A549 (cell line): Measurements from ENCODE around the gene GSK3B. TPM values are rescaled to one million over a fixed set of nuclear protein-coding genes. Genes with fewer than 3 reads are reported as not detected.

Experiments
- ATAC-seq, 2 experiments: fragments of 200-7000 bp in 1 of 2; fragments of >200 bp in 1 of 2; cut with Nextera tagmentation in 1 of 2; cut with Tn5 transposase in 1 of 2; 3 replicates each; pipeline versions ENCODE4 v1.8.0 to v1.9.1; 2018 to 2020; ENCODE audit warnings: mild to moderate bottlenecking in 1 of 2, moderate library complexity in 1 of 2
- CTCF ChIA-PET: fragments of 300-600 bp; sonication (Branson Sonifier 250); formaldehyde crosslinking; extraction: SDS; loops from one replicate; lab custom pipeline; 2021; ENCODE audit warnings: antibody characterized with exemption, inconsistent platforms; lab: Yijun Ruan, JAX
- POLR2A ChIA-PET: fragments of 350-600 bp; formaldehyde crosslinking; extraction: SDS; loops from one replicate; lab custom pipeline; 2021; ENCODE audit warnings: antibody characterized with exemption, inconsistent platforms; lab: Yijun Ruan, JAX
- DNase-seq, 2 experiments: peaks; one replicate each; pipeline versions ENCODE4 v3.0.0 to v3.0.0-alpha.2; 2011 to 2016; ENCODE audit warnings: low read depth in 1 of 2, low spot score in 1 of 2
- FAIRE-seq: peaks from 2 replicates; lab custom pipeline; 2011; peaks lifted over from hg19 to GRCh38; lab: Jason Lieb, UNC
- H3K27ac ChIP-seq, 2 experiments: fragments of >200 bp; sonication (Bioruptor Twin); formaldehyde crosslinking; 3 replicates each; pipeline ENCODE4 v1.5.1; 2016 to 2017
- H3K4me1 ChIP-seq: fragments of >200 bp; sonication (Bioruptor Twin); formaldehyde crosslinking; 3 replicates; pipeline ENCODE4 v1.6.1; 2016
- H3K4me2 ChIP-seq: fragments of >200 bp; sonication (Bioruptor Twin); formaldehyde crosslinking; 3 replicates; pipeline ENCODE4 v1.6.1; 2016
- H3K4me3 ChIP-seq: fragments of >200 bp; sonication (Bioruptor Twin); formaldehyde crosslinking; 3 replicates; pipeline ENCODE4 v1.5.1; 2016
- H3K9me3 ChIP-seq: fragments of >200 bp; sonication (Bioruptor Twin); formaldehyde crosslinking; 3 replicates; pipeline ENCODE4 v1.6.1; 2016
- BHLHE40 ChIP-seq: IDR thresholded peaks from 2 replicates; pipeline ENCODE4 v1.6.1; 2012; ENCODE audit warnings: low read depth, low read length, inconsistent platforms
- CBX2 ChIP-seq: fragments of 200-600 bp; sonication (generic); IDR thresholded peaks from 2 replicates; pipeline ENCODE4 v1.6.1; 2016; ENCODE audit warnings: low read depth, mild to moderate bottlenecking, borderline replicate concordance
- CBX8 ChIP-seq: fragments of 200-600 bp; sonication (generic); IDR thresholded peaks from 2 replicates; pipeline ENCODE4 v1.6.1; 2016
- CEBPB ChIP-seq, 2 experiments: fragments of >200 bp in 1 of 2; sonication (Bioruptor Twin) in 1 of 2; formaldehyde crosslinking in 1 of 2; IDR thresholded peaks; 2 replicates each; pipeline ENCODE4 v1.6.1; 2012 to 2016
- CHD2 ChIP-seq: fragments of 150-350 bp; IDR thresholded peaks from 2 replicates; pipeline ENCODE4 v1.6.1; 2014; ENCODE audit warnings: low read length; ENCODE audit not compliant: partially characterized antibody
- EP300 ChIP-seq, 2 experiments: fragments of >200 bp; sonication (Bioruptor Twin); formaldehyde crosslinking; IDR thresholded peaks; 2 replicates in 1 of 2; 3 replicates in 1 of 2; pipeline ENCODE4 v1.6.1; 2016 to 2017
- ESRRA ChIP-seq: fragments of 150-350 bp; IDR thresholded peaks from 2 replicates; pipeline ENCODE4 v1.6.1; 2014; ENCODE audit warnings: mild to moderate bottlenecking, low read length, borderline replicate concordance
- FOSB ChIP-seq: fragments of 250-450 bp; sonication (Bioruptor Pico); IDR thresholded peaks from 2 replicates; pipeline ENCODE4 v1.5.0; 2020; ENCODE audit warnings: mild to moderate bottlenecking, moderate library complexity
- GATA3 ChIP-seq: IDR thresholded peaks from 2 replicates; pipeline ENCODE4 v1.6.1; 2012; ENCODE audit warnings: borderline replicate concordance
- HOXB5 ChIP-seq: fragments of 250-450 bp; sonication (Bioruptor Pico); IDR thresholded peaks from 2 replicates; pipeline ENCODE4 v1.5.0; 2020; ENCODE audit warnings: mild to moderate bottlenecking, moderate library complexity
- KDM1A ChIP-seq: fragments of 200-600 bp; sonication (generic); IDR thresholded peaks from 2 replicates; pipeline ENCODE4 v1.6.1; 2016; ENCODE audit warnings: low read depth, mild to moderate bottlenecking
- KDM5A ChIP-seq: fragments of 200-600 bp; sonication (generic); IDR thresholded peaks from 2 replicates; pipeline ENCODE4 v1.6.1; 2016; ENCODE audit warnings: antibody characterized with exemption, mild to moderate bottlenecking
- MAFK ChIP-seq: fragments of 450-650 bp; IDR thresholded peaks from 2 replicates; pipeline ENCODE4 v1.6.1; 2014; ENCODE audit not compliant: partially characterized antibody
- MAZ ChIP-seq: fragments of 150-350 bp; IDR thresholded peaks from 2 replicates; pipeline ENCODE4 v1.6.1; 2014; ENCODE audit warnings: antibody characterized with exemption, low read depth, low read length, borderline replicate concordance
- PHF8 ChIP-seq: fragments of 200-600 bp; sonication (generic); IDR thresholded peaks from 2 replicates; pipeline ENCODE4 v1.6.1; 2016; ENCODE audit warnings: low read depth, mild to moderate bottlenecking, antibody characterized with exemption, moderate library complexity, borderline replicate concordance
- POLR2A ChIP-seq: IDR thresholded peaks from 2 replicates; pipeline ENCODE4 v1.6.1; 2012; ENCODE audit warnings: mild to moderate bottlenecking, low read length
- RCOR1 ChIP-seq: fragments of 150-350 bp; IDR thresholded peaks from 2 replicates; pipeline ENCODE4 v1.6.1; 2014; ENCODE audit warnings: antibody characterized with exemption, low read length, low read depth
- RFX5 ChIP-seq: fragments of 450-650 bp; IDR thresholded peaks from 2 replicates; pipeline ENCODE4 v1.7.1; 2014; ENCODE audit warnings: antibody characterized with exemption, mild to moderate bottlenecking, moderate library complexity
- RNF2 ChIP-seq: fragments of 200-600 bp; sonication (generic); IDR thresholded peaks from 2 replicates; pipeline ENCODE4 v1.6.1; 2016; ENCODE audit warnings: low read depth, mild to moderate bottlenecking, antibody characterized with exemption, moderate library complexity, borderline replicate concordance
- ZC3H11A ChIP-seq: fragments of 450-650 bp; IDR thresholded peaks from 2 replicates; pipeline ENCODE4 v1.6.1; 2014; ENCODE audit warnings: antibody characterized with exemption, mild to moderate bottlenecking
- ZSCAN20 ChIP-seq: fragments of 250-450 bp; sonication (Bioruptor Pico); IDR thresholded peaks from 2 replicates; pipeline ENCODE4 v1.8.0; 2022; ENCODE audit warnings: mild to moderate bottlenecking, moderate library complexity
- WGBS: methylation state at CpG from one replicate; pipeline ENCODE4 v1.1.6; 2017; ENCODE audit errors: missing lambda C conversion rate; 5-methylcytosine and 5-hydroxymethylcytosine counted together
- polyA plus RNA-seq, 4 experiments: library from polyadenylated mRNA; depleted of rRNA in 3 of 4; stranded (reverse); fragments of >200 nt; fragmentation: RNase III in 1 of 4; extraction: RNeasy Plus Mini Kit Qiagen cat#74134 plus additional on column Dnase treatment in 1 of 4; gene quantifications; 2 replicates in 3 of 4; 3 replicates in 1 of 4; pipeline ENCODE4 v1.2.3, GENCODE V29; 2011 to 2017
- TF ChIP-seq, protein P1 (sequence below): fragments of 450-650 bp; IDR thresholded peaks from 2 replicates; pipeline ENCODE4 v1.6.1; 2014; ENCODE audit warnings: antibody characterized with exemption
- TF ChIP-seq, protein P2 (sequence below): fragments of 150-350 bp; IDR thresholded peaks from 2 replicates; pipeline ENCODE4 v1.6.1; 2014; ENCODE audit warnings: low read depth, mild to moderate bottlenecking, low read length
- TF ChIP-seq, protein P3 (sequence below): fragments of 200-600 bp; sonication (generic); IDR thresholded peaks from 2 replicates; pipeline ENCODE4 v1.6.1; 2016; ENCODE audit warnings: antibody characterized with exemption, mild to moderate bottlenecking, moderate library complexity
- TF ChIP-seq, protein P4 (sequence below): IDR thresholded peaks from 2 replicates; pipeline ENCODE4 v1.6.1; 2012

The GSK3B gene
- polyA plus RNA-seq, 2 of the 4 experiments (the other 2 are of a cell fraction): 30.0 to 49.8 TPM

DNA sequence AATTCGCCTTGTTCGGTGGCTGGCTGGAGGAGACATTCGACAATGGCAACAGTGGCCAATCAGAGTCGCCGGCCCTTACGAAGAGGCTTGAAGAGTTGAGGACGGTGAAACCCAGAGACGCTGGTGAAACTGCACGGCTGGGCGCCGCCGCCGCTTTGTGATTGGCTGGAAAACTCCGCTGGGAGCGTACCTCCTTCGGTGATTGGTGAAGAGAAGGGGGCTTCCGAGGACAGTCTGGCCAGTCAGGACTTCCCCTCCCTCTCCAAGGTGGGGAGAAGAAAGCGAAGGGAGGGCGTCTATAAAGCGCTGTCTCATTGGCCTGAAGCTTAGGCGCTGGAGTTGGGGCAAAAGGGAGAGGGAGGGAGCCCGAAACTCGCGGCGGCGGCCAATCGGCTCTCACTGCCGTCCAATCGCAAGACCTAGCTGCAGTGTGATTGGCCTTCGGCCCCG lies 554 bp upstream of the GSK3B start (continued):
- TF ChIP-seq, protein P1, sequence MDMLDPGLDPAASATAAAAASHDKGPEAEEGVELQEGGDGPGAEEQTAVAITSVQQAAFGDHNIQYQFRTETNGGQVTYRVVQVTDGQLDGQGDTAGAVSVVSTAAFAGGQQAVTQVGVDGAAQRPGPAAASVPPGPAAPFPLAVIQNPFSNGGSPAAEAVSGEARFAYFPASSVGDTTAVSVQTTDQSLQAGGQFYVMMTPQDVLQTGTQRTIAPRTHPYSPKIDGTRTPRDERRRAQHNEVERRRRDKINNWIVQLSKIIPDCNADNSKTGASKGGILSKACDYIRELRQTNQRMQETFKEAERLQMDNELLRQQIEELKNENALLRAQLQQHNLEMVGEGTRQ: no peak

DNA sequence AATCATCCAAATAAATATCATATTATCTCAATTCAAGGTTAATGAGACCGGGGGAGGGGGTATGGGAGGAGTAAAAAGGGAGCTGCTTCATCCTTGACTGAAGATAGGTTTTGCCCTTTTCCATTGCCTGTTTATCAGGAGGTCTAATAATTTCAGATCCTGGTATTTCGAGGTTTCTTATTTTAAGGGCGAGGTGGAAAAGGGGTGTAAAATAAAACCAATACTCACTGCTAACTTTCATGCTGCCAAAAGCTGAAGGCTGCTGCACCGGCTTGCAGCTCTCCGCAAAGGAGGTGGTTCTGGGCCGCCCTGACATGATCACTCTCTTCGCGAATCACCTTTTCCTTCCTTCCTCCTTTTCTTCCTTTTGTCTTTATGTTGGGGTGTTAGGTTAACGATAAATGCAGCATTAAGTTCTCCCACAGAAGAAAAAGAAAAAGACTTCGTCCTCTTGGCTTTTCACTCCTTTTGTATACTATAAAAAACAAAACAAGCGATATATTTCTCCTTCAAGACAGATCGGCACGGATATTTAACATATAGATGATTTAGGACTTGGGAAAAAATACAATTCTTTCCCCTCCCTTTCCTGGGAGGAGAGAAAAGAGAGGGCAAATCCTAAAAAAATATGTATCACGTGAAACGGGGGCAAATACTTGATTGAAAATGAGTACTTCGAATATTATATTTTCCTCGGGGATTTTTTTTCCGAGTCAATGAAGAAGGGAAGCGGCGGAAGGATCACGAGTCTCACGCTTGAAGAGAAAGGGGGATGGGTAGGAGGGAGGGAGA lies 932 bp downstream of the GSK3B start:
- ChIA-PET CTCF (interaction anchor here (1.3 kb wide), 1 partner anchor 202 kb away, joined by 5 read pairs; no protein-coding TSS in a partner anchor), POLR2A (interaction anchor here (0.8 to 3.0 kb wide), 11 partner anchors 8 to 388 kb away, joined by 3 to 49 read pairs (median 6); partner anchors contain the start of gene LRRC58)
- DNase-seq: peak in 1 of 2 experiments; percentile 93

DNA sequence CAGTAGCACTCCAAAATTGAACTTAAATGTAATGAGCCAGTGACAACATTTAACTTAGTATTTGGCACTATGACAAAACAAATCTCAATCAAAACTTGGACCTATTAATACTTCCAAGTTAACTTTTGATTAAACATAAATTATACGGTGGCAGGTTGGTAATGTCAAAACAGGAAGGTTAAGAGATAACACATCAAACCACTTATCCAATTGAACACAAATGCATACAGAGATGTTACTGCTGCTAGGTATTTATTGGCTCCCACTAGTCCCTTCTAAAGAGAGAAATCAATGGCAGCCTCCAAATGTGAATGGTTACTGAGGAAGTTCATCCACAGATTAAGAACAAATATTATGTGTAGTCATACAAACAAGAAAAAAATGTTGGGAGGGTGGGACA lies 1.8 kb downstream of the GSK3B start:
- Histone ChIP-seq H3K9me3 (no peaks in the 10 kb centered on the region), H3K27ac (peak overlapping the region; percentile 98 to 99; a peak in 4 of 6 replicates), H3K4me3 (peak overlapping the region; percentile 63), H3K4me2 (peak overlapping the region; percentile 86), H3K4me1 (peaks cover 36% of the 10 kb centered on the region)
- POLR2A ChIA-PET: no interaction called here
- CTCF ChIA-PET: no interaction called here
- no peak for FAIRE-seq
- TF ChIP-seq RCOR1 (no peak), POLR2A (no peak), MAFK (no peak), CBX2 (no peak), KDM1A (no peak), ZSCAN20 (CRISPR knock-in tag) (no peak), KDM5A (no peak), ESRRA (no peak), RFX5 (no peak), BHLHE40 (no peak), RNF2 (no peak), HOXB5 (CRISPR knock-in tag) (no peak), CEBPB (IDR thresholded peaks at IDR 0.05) (no peak), CBX8 (no peak), PHF8 (no peak), ZC3H11A (no peak), GATA3 (no peak)
- TF ChIP-seq, protein P2, sequence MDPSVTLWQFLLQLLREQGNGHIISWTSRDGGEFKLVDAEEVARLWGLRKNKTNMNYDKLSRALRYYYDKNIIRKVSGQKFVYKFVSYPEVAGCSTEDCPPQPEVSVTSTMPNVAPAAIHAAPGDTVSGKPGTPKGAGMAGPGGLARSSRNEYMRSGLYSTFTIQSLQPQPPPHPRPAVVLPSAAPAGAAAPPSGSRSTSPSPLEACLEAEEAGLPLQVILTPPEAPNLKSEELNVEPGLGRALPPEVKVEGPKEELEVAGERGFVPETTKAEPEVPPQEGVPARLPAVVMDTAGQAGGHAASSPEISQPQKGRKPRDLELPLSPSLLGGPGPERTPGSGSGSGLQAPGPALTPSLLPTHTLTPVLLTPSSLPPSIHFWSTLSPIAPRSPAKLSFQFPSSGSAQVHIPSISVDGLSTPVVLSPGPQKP: no peak
- TF ChIP-seq, protein P3, sequence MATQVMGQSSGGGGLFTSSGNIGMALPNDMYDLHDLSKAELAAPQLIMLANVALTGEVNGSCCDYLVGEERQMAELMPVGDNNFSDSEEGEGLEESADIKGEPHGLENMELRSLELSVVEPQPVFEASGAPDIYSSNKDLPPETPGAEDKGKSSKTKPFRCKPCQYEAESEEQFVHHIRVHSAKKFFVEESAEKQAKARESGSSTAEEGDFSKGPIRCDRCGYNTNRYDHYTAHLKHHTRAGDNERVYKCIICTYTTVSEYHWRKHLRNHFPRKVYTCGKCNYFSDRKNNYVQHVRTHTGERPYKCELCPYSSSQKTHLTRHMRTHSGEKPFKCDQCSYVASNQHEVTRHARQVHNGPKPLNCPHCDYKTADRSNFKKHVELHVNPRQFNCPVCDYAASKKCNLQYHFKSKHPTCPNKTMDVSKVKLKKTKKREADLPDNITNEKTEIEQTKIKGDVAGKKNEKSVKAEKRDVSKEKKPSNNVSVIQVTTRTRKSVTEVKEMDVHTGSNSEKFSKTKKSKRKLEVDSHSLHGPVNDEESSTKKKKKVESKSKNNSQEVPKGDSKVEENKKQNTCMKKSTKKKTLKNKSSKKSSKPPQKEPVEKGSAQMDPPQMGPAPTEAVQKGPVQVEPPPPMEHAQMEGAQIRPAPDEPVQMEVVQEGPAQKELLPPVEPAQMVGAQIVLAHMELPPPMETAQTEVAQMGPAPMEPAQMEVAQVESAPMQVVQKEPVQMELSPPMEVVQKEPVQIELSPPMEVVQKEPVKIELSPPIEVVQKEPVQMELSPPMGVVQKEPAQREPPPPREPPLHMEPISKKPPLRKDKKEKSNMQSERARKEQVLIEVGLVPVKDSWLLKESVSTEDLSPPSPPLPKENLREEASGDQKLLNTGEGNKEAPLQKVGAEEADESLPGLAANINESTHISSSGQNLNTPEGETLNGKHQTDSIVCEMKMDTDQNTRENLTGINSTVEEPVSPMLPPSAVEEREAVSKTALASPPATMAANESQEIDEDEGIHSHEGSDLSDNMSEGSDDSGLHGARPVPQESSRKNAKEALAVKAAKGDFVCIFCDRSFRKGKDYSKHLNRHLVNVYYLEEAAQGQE: no peak
- no peak for DNase-seq
- ATAC-seq: no peak
- WGBS: 0% methylated on average over 1 of the region's 1 CpG

More for the DNA sequence above, 932 bp downstream of the GSK3B start:
- 0 out of 2 replicates have a peak, but pooled peaks have one; percentile 4 for TF ChIP-seq GATA3
- TF ChIP-seq MAZ: no peak
- no peak for TF ChIP-seq FOSB (CRISPR knock-in tag)
- TF ChIP-seq, protein P4, sequence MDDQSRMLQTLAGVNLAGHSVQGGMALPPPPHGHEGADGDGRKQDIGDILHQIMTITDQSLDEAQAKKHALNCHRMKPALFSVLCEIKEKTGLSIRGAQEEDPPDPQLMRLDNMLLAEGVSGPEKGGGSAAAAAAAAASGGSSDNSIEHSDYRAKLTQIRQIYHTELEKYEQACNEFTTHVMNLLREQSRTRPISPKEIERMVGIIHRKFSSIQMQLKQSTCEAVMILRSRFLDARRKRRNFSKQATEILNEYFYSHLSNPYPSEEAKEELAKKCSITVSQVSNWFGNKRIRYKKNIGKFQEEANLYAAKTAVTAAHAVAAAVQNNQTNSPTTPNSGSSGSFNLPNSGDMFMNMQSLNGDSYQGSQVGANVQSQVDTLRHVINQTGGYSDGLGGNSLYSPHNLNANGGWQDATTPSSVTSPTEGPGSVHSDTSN: 0 out of 2 replicates have a peak, but pooled peaks have one; percentile 77
- no peak for TF ChIP-seq EP300 (IDR thresholded peaks at IDR 0.05)
- TF ChIP-seq CHD2: peak; percentile 81
- ATAC-seq (no peak), FAIRE-seq (no peak)
- peak overlapping the region; percentile 63 for H3K4me3 ChIP-seq
- H3K4me2 ChIP-seq: peak overlapping the region; percentile 86
- no peaks in the 10 kb centered on the region for H3K9me3 ChIP-seq
- WGBS: 2% methylated on average over 22 of the region's 22 CpGs
- peaks cover 36% of the 10 kb centered on the region for H3K4me1 ChIP-seq
- H3K27ac ChIP-seq: peak overlapping the region; percentile 98 to 99
